GM19463 (cell line): ENCODE measurements around the gene LY6G5B.
"Not testable (repeated sequence)": the region's sequence is repeated elsewhere in the genome, so short reads cannot be mapped to it uniquely, and the experiment has no call there.

ENCODE experiments used
- ATAC-seq: cut with Tn5 transposase; IDR thresholded peaks from one replicate; pipeline ENCODE4 v1.9.1; 2021; ENCODE audit warnings: mild to moderate bottlenecking, moderate library complexity; ENCODE audit not compliant: unreplicated experiment

The LY6G5B gene

DNA sequence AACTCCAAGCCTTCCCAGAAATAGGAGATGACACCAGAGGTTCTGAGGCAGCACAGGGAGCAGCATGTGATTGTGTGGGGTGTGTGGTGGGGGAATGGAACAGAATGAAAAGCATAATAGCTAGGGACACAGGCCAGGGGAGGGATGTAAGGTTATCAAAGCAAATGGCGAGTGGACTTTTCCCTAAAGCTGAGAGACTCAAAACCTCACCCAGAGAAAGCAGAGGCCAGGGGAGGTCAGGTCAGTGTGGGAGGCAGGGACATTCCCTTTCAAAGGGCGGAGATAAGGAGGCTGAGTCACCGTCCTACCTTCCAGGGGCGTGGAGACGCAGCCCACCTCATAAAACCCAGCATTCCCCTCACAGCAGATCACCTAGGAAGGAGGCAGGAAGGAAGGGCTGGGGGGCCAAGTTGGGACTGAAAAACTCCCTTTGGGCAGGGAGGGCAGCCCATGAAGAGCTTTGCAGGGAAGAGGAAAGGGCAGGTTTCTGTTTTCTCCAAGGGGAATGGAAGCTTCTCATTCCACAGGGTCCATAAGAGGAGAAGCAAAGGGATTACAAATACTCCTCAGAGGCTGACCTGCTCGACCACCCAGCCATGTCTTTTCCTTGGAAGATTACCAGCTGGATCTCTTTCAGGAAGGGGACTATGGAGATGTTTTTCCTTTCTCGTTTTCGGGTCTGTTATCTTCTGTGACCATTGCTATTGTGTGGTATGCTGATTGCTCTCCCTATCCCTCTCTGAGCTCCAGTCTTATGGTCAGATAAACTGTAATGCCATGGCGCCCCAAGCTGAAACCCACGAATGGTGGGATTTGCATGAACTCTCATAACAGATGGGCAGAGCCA is 20.7 kb downstream of the LY6G5B start:
- ATAC-seq = no peak

DNA sequence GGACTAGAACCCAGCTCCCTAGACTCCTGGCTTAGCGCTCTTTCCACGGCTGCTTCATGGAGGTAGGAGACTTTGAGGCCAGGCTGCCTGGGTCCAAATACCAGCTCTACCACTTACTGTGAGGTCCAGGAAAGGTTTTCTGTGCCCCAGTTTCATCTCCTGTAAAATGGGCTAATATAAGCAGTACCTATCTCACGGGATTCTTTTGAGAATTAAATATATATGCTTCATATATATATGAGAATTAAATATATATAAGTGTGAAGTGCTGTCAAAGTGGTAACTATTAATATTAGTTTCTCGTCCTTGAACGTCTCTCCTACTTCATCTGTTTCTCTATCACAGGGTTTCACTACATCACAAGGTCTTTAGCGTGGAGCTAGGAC is 21.3 kb downstream of the LY6G5B start:
- ATAC-seq = no peak

DNA sequence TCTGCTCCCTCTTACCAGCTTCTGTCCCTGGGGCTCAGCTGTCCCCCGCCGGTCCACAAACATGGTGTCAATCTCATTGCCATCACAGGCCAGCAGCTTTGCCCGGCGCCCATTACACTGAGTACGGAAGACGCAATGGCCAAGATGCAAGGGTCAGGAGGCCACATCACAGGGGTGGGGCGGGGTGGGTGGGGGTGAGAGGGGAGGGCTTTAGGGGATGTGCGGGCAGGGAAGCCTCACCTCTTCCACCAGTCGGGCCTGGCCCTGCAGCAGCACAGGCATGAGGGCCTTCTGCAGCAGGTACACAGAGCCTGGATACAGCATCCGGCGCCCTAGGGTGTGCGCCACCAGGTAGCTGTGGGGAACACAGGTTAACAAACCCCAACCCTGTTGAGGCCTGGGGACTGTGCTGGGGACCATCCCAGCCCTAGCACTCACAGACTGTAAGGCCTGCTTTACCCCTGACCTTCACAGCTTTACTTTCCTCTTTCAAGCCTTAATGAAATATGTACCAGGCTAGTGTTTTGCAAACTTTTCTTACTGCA is 21.9 kb downstream of the LY6G5B start:
- ATAC-seq = no peak

DNA sequence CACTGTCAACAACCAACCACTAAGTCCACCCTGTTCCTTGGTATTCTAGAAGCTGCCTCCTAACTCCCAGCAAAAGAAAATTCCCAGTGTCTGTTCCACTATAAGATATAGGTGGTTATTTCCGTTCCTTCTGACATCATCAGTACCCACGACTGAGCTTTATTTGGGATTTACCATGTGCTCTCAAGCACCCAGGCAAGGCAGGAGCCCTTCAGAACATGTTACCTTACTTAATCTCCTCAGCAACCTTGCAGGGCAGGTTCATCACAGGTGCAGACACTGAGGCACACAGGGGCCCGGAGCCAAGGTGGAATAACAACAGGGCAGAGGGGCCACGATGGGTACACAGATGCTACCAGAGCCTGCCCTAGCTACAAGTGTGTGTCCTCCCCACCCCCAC is 22.6 kb downstream of the LY6G5B start:
- ATAC-seq = no peak

DNA sequence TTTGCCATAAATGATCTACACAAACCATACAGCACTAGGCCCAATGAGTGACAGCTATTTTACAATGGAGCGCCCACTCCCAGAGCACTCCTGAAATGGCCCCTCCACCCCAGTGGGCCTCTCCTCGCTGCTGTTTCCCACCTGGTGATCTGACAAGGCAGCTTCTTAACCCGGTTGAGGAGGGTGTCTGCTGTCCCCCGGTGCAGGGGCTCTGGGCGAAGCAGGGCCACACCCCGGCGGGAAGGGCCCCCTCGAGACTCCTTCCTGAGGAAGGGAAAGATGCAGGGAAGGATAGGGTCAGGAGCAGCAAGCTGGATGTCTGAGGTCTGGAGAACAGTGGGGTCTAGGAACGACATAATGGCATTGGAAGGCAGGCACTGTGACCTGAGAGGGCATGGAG is 23.1 kb downstream of the LY6G5B start:
- no peak for ATAC-seq

DNA sequence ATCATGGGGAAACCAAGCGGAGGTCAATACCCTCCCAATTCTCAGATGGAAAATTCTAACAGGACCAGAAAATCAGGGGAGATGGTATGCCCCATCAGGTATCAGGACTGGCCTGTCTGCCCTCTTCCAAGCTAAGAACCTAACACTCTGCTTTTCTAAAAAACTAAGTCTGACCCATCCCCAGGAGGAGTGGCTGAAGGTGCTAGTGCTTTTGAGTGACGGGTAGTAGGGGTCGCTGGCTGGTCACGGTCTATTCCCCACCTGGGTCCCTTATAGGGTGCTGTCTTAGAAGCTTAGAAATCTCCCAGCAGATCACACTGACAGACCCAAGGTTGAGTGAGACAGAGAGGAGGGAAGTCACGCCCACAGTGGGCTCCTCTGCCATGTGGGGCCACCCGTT is 23.8 kb downstream of the LY6G5B start:
- no peak for ATAC-seq

DNA sequence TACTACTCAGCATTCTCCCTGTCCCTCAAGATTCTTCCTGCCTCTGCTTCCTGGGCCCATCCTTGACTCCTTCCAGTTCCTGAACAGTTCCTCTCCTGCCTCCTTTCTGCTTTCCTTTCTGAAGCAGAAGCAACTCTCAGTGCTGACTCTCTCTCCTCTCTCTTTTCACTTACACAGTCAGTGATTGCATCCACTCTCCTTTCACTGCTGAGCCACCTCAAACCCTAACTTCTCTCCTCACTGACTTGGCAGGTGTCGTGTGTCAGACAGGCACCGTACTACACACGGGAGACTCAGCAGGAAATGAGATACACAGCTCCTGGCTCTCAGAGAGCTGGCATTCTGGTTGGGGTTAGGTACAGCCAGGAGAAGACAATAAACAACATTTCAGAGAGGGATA is 27.8 kb downstream of the LY6G5B start:
- no peak for ATAC-seq

DNA sequence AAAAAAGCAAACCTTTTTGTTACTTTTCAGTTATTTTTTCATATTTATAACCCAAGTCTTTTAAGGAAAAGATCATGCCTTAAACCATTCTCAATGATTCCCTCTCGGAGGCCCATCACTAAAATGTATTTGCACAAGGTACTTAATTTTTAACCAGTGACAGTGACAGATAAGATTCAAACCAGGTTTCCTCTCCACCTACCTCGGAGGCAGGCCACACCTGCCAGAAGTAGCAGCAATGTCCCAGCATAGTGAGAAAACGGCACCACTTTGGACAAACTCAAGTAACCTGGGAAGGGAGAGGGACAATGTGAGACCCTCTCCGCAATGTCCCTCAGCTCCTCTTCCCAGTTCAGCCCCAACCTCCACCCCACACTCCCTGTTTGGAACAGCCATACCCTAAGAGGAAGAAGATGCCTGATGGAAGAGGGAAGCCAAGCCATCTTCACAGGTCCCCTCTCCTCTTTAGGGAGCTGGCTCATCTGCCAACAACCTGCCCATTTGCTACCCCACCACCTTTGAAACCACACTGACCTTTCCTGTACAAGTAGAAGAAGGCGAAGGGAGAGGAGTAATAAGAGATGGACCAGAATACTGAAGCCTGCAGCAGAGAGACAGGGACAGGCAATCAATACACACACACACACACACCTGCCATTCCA is 31.1 kb downstream of the LY6G5B start:
- no peak for ATAC-seq

DNA sequence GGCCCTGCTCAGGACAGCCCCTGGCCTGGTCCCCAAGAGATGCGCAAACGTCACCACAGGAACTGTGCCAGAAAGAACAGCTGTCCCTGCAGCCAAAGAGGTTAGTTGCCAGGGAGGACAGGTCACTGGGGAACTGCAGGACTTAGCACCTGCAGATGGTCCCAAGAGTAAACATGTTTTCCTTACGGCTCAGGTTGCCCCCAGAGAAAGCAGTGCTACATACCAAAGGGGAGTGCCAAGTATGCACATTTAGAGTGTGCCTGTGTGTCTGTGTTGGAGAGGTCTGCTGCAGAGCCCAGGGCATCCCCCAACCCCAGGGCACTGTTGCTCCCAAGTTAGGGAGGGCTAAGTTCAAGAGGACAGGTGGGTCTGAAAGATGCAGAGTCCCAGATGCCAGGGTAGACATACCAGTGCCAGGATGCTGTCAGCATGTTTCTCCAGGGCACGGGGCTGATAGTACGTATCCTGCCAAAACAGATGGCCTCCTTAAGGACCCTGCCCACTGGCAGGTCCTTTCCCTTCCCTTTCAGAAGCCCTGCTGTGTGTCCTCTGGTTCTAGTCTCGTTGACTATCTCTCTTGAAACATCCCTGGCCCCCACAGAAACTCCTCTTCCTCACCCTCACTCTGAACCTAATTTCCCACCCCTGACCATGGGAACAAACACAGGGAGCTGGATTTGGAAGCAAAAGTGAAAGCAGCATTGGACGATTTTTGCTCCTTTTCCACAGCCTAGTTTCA is 32.1 kb downstream of the LY6G5B start:
- no peak for ATAC-seq

DNA sequence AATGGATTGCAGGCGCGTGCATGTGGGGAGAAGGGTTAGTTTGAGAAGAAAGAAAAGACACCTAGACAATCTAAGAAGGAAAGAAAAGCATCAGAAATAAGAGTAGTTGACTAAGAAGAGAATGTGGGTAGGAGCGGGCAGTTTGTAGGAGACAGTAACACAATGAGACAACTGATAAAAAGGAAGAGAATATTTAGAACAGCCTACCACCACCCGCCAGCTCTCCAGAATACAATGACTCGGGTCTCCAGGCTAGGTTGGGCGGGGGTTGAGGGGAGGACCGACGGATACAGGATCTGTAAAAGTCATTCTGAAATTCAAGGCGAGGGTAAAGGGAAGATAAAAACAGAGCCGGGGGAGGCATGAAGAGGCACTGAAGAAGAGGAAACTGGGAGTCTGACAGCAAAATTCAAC is 32.6 kb downstream of the LY6G5B start:
- ATAC-seq = no peak

DNA sequence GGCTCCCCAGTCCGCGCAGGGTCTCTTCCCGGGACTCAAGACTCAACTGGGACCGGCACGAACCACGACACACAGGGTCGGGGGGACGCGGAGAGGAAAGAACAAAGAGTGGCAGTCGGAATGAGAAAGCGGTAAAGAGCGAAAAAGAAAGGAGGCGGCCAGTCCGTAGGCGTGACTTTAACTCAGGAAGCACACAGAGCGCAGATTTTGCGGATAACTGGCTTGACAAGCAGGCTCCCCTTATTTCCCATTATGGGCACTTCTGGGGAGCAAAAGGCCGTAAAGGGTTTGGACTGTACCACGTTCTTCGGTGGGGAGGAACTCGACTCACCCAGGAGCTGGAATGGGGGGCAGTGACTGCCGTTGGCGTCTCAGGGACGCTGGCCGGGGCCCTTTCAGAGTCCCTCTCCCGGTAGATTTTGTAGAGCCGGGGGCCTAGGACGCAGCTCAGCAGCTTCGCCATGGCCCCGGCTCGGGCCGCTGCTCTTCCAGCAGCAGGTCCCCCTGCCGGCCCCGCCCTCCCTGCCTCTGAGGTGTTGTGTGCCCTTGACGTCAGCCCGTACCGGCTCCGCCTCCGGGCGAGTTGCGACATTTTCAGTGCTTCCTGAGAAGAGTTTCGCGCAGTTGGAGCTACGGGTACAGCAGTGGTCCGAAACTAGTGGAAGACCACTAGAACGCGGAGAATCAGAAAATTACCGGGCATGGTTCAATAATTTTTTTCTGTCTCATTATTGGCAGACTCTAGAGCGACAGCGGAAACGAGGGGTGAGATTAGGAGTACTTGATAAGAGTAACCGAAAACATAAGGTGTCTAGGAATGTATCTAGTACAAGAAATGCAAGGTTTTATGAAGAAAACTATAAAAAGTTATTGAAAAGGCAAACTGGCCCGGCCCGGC is 33.3 kb downstream of the LY6G5B start, which contains the start of gene ABHD16A:
Gene ABHD16A, minus strand, starts transcription at position 506 of the 898 bp plus-strand sequence. Its CDS starts 43 bp downstream, at position 463.
- peak; percentile 95 for ATAC-seq

DNA sequence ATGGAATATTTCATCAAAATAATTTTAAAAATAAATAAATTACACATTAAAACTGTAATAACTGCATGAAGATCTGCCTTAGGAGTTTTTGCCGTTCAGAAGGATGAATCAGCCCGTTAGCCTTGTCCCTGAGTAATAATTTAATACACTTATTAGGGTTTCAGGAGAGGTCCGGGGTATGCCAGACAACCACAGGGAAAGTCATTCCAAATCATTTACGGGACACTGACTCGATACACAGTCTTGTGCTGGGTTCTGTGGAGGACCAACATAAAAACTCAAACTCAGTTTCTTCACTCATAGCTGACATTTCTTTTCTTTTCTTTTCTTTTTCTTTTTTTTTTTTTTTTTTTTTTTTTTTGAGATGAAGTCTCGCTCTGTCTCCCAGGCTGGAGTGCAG is 36.2 kb downstream of the LY6G5B start:
- no peak for ATAC-seq

DNA sequence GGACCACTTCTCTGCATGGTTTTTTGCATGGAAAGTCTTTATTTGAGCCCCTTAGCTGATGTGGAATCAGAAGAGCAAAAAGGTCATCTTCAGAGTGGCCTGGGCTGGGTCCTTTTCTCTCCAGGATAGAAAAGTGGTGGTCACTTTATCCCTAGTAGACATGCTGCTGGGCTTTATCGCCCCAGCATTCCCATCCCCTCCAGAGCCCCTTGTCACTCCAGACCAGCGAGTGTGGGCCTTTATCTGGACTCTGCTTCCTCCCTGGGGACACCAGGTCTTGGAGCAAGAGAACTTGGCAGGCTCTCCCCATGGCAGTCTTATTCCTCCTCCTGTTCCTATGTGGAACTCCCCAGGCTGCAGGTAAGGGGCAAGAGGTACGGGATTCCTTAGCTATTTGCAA is 36.8 kb downstream of the LY6G5B start, which contains the start of gene LY6G6F:
Gene LY6G6F, plus strand, starts transcription at position 268 of the 400 bp plus-strand sequence. Its CDS starts 41 bp downstream, at position 309.
- no peak for ATAC-seq

DNA sequence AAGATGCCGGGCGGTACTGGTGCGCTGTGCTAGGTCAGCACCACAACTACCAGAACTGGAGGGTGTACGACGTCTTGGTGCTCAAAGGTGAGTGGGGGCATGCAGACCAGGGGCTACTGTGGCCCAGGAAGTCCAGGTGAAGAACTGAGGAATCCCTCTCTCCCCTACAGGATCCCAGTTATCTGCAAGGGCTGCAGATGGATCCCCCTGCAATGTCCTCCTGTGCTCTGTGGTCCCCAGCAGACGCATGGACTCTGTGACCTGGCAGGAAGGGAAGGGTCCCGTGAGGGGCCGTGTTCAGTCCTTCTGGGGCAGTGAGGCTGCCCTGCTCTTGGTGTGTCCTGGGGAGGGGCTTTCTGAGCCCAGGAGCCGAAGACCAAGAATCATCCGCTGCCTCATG is 37.9 kb downstream of the LY6G5B start:
- no peak for ATAC-seq

DNA sequence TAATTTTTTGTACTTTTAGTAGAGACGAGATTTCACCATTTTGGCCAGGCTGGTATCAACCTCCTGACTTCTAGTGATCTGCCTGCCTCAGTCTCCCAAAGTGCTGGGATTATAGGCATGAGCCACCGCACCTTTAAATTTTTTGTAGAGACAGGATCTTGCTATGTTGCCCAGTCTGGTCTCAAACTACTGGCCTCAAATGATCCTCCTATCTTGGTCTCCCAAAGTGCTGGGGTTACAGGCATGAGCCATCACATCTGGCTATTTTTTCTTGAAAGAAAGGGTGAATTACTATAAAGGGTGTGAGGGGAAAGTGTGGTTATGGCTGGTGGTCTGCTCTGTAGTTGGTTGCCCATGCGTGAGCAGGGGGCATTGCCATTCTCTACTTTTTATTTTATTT is 38.4 kb downstream of the LY6G5B start:
- no peak for ATAC-seq

DNA sequence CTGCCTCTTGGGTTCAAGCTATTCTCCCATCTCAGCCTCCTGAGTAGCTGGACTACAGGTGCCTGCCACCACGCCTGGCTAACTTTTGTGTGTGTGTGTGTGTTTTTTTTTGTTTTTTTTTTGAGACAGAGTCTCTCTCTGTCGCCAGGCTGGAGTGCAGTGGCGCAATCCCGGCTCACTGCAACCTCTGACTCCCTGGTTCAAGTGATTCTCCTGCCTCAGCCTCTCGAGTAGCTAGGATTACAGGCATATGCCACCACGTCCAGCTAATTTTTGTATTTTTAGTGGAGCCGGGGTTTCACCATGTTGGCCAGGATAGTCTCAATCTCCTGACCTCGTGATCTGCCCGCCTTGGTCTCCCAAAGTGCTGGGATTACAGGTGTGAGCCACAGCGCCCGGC is 39.4 kb downstream of the LY6G5B start:
- ATAC-seq = not testable (repeated sequence)

DNA sequence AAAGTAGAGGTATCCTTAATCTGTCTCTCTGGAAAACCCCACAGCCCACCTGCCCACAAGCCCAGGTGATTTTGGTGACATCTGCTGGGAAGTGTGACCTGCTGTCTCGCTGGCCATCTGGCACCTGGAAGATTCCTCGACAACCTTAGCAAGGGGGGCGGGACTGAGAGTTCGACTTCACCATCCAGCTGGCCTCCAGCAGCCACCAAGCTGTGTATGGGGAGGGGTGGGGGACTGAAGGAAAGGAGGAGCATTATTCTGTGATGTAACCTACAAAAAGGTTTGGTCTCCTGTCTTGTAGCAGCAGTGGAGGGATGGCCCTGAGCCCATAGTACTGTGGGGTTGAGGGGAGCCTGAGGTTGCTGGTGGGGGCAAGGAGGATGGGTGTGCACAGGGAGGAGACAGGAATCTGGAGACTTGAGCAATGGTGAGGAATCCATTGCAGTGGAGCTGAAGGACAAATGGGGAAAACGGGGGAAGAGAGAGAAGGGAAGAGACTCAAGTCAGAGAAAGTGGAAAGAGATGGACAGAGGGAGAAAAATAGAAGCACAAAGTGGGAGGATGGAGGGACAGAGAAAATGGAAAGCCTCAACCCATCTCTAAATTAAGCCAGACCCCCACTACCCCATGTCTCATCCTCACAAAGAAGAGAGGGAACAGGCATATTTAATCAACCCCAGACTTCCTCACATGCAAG is 40.9 kb downstream of the LY6G5B start:
- no peak for ATAC-seq

DNA sequence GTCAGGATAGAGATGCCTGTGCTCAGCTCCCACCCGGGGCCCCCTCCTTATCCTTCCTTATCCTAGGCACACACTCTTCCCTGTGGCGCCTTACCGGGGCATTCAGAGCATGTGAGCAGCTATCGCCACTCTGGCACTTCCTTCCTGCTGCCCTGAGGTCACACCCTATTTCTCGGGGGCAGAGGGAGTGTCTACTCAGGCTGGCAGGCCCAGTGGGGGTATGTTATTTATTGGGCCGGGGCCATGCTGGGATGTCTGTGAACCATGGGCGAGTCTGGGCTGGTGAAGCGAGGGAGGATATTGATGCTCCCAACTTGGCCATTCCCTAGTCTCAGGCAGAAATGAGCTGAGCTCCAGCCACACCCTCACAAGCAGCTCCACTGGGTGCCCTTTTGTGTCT is 41.5 kb downstream of the LY6G5B start:
- ATAC-seq = no peak

DNA sequence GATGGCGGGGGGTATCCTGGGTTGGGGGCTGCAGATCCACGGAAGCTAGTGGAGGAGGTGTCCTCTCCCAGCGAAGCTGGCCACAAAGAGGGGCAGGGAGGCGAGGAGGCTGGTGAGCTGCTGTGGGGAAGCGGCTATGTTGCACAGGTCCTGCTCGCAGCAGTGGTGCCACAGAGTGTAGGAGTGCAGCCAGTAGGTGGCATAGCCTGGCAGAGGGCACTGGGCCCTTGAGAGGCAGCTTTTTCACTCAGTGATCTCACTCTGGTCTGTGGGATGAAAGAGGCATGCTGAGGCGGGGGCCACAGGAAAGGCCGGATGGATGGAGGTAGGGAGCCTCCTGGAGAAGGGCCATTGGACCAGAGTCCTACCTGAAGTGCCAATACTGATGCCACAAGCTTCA is 42.5 kb downstream of the LY6G5B start:
- no peak for ATAC-seq

DNA sequence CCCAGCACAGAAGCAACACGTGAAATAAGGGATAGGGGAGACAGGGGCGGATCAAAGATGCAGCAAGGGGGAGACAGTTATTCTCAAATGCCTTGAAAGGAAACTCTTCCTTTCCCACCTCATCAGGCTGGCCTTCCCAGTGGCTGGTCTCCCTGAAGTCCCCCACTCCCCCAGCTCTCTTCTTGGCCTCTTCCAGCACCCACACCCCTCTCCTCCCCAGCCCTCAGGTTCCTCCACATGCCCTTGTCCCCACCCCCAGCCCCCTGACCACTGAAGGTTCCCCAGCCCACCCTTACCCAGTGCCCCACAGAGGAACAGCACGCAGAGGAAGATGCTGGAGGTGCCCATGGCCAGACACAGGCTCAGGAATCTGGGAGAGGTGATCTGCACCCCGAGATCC is 43.7 kb downstream of the LY6G5B start:
- ATAC-seq = no peak
